Activated CD4-positive, alpha-beta T cell treated with anti-CD3 and anti-CD28 coated beads for 48 hours (primary cell): ENCODE data around the gene AGTPBP1.
"Not testable (repeated sequence)": the region's sequence is repeated elsewhere in the genome, so short reads cannot be mapped to it uniquely, and the experiment has no call there.

Experiments
- DNase-seq: peaks from one replicate; pipeline ENCODE4 v3.0.0-alpha.2; 2020

The AGTPBP1 gene

DNA sequence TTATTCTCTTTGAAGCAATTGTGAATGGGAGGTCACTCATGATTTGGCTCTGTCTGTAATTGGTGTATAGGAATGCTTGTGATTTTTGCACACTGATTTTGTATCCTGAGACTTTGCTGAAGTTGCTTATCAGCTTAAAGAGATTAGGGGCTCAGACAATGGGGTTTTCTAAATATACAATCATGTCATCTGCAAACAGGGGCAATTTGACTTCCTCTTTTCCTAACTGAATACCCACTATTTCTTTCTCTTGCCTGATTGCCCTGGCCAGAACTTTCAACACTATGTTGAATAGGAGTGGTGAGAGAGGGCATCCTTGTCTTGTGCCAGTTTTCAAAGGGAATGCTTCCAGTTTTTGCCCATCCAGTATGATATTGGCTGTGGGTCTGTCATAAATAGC lies 22.3 kb downstream of the AGTPBP1 start:
- not testable (repeated sequence) for DNase-seq

- not testable (repeated sequence) for DNase-seq
These were observed 23.9 kb downstream of the AGTPBP1 start for GRCh38 chr9:85717818-85718217.

DNA sequence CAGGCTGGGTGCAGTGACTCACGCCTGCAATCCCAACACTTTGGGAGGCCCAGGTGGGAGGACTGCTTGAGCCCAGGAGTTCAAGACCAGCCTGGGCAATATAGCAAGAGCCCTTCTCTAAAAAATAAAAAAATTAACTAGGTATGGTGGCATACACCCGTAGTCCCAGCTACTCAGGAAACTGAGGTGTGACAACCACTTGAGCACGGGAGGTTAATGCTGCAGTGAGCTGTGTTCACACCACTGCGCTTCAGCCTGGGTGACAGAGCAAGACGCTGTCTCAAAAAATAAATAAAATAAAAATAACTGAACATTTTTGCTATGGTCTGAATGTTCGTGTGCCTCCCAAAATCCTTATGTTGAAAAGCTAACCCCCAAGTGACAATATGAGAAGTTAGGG lies 24.5 kb downstream of the AGTPBP1 start:
- DNase-seq: no peak

DNA sequence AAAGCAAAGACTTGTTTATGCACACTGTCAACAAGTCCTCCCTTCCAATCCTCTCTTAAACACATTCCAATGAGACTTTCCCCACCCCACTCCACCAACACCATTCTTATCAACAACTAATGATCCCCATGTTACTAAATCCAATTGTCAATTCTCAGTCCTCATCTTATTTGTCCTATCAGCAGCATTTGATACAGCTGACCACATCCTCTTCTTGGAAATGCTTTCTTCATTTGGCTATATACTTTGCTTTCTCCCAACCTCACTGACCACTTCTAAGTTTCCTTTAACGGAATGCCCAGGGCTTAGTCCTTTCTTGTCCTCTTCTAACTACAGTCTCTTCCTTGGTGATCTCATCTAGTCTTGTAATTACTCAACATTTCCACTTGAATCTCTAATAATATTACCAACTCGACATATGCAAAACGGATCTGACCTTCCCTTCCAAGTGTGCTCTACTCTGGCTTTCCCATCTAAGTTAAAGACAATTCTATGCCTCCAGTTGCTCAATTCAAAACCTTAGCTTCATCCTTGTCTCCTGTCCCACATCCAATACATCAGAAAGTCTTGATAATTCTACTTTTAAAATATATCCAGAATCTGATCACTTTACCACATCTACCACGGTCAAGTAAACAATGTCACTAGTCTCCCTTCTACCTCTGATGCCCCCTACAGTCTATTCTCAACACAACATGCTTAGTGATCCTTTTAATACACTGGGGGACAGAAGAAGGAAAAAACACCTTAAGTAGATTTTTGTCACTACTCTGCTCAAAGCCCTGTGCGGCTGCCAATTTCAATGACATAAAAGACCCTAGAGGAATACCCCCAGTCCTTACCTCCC lies 25.5 kb downstream of the AGTPBP1 start:
- DNase-seq: no peak

DNA sequence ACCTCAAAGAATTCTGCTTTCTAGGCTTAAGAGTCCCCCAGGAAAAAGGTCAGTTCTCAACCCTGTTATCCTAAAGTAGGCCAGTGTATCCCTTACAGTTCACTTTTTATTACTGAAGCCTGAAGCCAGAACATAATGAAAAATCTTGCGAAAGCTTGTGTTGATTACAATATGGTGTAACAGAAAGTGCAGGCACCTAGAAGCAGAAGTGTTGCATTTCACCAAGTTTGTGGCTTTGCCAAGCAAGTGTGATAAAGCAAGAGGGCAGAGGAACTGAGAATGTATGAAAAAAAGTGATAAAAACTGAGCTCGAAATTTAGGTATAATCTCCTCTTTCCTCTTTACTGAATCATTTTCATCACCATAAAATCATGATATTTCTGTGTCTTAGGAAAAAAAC lies 26.2 kb downstream of the AGTPBP1 start:
- no peak for DNase-seq

DNA sequence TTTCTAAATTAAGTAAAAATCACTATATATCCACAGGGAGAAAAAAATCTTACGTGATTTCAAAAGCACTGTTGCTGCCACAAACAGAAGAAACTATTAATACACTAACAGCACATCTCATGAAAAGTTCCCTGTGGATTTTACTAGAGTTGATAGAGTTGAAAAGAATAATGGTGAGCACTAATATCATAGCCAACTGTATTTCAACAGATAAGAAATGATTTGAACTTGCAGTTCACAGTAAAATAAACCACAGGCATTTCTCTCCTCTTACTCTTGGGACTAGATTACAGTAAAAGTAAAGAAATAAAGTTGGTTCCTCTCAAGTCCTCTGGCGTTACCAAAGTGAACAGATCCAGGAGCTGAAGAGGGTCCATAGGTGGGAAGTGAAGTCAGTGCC lies 27.9 kb downstream of the AGTPBP1 start:
- DNase-seq: no peak

- DNase-seq: no peak
These were observed 37.0 kb downstream of the AGTPBP1 start for GRCh38 chr9:85704744-85705143.

DNA sequence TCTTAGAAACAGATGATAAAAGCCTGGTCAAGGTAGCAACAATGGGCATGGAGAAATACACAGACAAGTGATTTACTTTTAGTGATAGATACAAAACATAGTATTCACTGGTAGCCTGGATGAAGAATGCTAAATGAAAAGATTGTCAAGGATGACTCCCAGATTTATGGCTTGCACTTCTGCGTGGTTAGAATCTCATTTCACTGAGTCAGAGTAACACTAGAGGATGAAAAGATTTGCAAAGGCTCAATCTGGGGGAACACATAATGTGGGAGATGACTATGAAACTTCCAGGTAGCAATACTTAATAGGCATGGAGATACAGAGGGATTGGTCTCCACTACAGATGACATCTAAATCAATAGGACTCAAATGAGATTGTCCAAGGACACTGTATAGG lies 38.4 kb downstream of the AGTPBP1 start:
- no peak for DNase-seq

- DNase-seq: no peak
These were observed 38.9 kb downstream of the AGTPBP1 start for GRCh38 chr9:85702726-85703289.

DNA sequence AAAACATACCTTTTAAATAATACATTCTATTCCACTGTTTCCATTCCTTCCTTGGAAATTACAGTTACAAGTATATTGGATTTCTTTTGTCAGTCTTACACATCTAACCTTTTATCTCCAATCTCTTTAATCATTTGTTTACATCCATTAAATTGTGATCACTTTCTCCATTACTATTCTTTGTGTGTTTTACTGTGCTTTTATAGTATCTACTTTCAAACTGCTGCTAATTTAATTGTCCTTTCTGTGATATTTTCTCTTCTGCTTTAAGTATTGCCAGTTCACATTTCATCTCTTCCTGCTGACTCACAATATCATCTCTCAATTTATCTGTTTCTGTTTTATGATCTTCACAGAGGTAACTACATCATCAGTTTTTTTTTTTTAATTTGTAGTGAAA lies 39.6 kb downstream of the AGTPBP1 start:
- no peak for DNase-seq

DNA sequence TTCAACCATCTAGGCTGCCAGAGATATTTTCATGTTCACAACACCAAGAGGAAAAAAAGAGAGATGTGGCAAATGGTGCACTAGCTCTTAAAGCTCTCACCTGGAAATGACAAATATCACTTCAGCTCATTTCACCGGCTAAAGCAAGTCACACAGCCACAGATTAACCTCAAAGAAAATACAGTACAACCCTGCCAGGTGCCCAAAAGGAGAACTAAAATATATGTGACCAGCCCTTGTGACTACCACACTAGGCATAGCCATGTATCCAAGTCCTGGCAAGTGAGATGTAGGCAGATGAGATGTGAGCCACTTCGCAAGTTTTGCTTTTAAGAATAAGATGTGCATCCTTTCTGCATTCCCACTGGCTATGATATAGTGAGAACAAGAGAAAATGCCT lies 41.4 kb downstream of the AGTPBP1 start:
- DNase-seq: no peak

DNA sequence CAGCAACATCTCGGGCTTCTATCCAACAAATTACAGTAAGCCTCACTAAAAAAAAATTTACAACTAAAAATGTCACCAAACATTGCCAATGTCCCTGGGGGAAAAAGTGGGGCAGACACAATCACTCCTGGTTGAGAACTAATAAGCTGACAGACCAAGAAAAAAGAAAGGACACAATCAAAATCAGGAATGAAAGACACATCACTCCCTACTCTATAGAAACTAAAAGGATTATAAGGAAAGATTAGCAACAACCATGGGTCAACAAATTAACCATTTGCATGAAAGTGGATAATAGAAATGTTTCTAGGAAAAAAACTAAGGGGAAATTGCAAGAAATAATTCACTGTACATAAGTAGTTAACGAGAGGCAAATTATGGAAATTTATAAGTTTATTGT lies 53.4 kb downstream of the AGTPBP1 start:
- DNase-seq: no peak

GRCh38 chr9:85685081-85685480 lies 56.7 kb downstream of the AGTPBP1 start:
- no peak for DNase-seq

DNA sequence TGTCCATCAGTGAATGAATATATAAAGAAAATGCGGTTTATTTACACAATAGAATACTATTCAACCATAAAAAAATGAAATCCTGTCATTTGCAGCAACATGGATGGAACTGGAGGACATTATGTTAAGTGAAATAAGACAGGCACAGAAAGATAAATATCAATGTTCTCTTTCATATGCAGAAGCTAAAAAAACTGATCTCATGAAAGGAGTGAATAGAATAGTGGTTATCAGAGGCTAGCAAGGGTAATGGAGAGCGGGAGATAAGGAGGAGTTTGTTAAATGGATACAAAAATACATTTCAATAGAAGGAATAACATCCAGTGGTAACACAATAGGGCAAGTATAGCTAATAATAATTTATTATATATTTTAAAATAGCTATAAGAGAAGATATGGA lies 65.0 kb downstream of the AGTPBP1 start:
- DNase-seq: no peak

GRCh38 chr9:85667374-85667773 lies 74.4 kb downstream of the AGTPBP1 start:
- no peak for DNase-seq

GRCh38 chr9:85666086-85666485 lies 75.7 kb downstream of the AGTPBP1 start:
- DNase-seq: no peak

GRCh38 chr9:85662573-85662972 lies 79.2 kb downstream of the AGTPBP1 start:
- DNase-seq: no peak

DNA sequence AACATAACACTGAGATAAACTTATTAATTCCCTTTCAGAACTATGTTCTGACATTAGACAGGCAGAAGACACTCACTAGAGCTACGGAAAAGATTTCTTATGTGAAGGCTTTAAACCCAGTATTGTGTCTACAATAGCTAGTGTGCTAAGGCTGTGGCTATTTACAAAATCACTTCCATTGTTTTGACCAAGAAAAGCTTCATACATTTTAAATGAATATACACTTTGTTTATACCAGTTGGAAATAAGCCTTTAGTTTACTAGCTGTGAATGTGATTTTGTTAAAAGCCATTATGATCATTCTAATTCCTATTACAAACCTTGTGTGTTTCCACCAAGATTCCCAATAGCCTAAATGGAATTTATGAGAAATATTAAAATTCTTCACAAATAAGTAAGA lies 83.0 kb downstream of the AGTPBP1 start:
- no peak for DNase-seq

DNA sequence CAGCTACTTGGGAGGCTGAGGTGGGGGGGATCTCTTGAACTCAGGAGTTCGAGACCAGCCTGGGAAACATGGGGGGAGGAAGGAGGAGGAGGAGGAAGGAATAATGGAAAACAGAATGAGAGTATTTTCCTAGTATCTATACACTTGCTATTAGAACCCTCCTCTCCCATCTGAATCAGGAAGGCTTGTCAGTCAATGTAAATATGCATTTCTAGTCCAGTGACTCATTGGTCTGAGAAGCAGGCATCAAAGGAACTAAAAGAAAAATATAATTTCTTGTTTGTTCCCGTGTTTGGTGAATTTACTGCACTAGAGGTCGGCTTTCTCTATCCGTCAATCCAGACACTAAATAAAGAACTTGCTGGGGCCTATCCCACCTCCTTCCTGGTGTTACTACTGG lies 88.6 kb downstream of the AGTPBP1 start:
- no peak for DNase-seq

DNA sequence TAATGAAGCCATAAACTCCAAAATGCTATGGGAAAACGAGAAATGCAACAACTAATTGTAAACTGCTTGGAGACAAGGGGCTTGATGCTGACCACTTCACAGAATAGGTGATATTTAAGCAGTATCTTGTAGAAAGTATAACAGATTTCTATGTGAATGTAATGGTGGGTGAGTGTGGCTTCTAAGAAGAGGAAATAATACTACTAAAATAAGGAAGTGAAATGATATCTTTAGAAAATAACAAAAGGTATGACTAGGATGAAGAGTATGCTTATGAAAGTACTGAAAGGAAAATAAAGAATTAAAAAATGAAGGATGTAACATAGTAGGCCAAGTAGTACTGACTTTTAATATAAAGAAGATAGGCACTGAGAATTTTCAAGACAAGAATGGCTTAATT lies 94.2 kb downstream of the AGTPBP1 start:
- no peak for DNase-seq

DNA sequence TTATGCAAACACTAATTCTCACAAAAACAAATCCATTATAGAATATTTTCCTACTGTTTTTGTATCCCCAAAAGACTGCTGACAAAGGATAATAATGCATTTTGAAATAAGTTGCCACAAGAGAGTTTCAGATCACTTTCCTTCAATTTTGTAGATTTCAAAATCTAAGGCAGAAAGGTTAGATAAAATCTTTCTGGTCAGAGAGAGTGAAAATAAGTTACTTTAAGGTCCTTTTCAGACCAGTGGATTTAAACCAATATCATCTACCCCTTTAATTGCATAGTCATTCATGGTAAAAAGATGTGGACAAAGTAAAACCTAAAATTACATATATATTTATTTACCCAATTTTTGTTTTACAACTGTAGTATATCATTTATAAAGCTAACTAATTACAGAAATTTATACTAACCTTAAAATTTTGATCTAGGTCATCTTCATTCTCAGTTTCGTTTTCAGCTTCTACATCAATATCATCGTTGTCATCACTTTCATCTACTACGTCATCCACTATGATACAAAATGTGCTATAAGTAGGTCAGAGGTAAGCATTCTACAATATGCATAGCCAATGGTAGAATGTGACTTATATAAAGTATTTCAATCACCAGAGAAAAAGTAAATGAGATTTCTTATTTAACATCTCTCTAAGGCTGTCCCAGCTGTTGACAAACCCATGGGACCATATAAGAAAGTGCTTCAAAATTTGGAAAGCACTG lies 95.7 kb downstream of the AGTPBP1 start:
- no peak for DNase-seq

DNA sequence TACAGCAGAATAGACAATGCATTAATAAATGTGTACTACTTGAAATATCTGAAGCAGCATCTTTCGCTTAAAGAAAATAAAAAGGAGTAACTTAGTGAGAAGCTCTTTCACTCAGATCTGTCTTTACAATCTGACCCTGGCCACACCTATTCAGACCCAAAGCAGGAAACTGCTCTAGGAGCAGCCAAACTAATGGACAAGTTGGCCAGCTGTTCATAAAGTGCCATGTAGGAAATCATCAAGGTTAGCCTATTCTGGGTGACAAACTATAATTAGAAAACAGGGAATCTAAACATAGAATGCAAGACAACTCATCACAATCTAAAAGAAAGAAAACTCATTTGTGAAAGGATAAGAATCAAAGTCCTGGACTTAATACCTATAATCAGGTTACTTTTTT lies 101.3 kb downstream of the AGTPBP1 start:
- no peak for DNase-seq

DNA sequence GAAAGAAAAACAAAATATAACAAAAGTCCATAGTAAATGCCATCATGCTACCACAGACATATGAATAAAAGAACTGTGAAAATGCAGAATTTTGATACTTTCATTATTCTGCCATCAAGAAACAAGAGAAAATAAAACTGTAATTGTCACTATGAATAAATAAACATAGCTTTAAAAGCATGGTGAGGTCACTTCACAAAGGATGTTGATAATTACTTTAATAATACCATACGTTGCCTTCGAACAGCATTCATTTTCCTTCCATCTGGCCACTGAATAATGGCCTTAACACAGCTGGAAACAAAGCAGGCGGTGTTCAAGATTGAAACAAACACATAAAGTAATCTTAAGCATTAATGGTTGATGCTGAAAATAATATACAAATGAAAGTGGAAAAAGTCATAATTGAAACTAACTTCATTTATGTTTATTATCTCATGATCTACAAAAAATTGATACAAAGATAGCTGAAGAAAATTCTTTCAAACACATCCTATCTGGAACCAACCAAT lies 102.0 kb downstream of the AGTPBP1 start:
- DNase-seq: no peak

GRCh38 chr9:85631809-85632208 lies 109.9 kb downstream of the AGTPBP1 start:
- no peak for DNase-seq
